IPS-20b (cell line): Measurements from ENCODE around the gene CARMIL1.

ENCODE experiments used
- H3K27ac ChIP-seq: one replicate; pipeline ENCODE4 v1.5.1; 2013; ENCODE audit warnings: low read length
- H3K27me3 ChIP-seq: 2 replicates; pipeline ENCODE4 v1.6.1; 2013; ENCODE audit warnings: mild to moderate bottlenecking, low read length, inconsistent platforms; ENCODE audit not compliant: insufficient read depth
- H3K36me3 ChIP-seq: 2 replicates; pipeline ENCODE4 v1.6.1; 2013; ENCODE audit warnings: low read depth, mild to moderate bottlenecking, inconsistent platforms, low read length, moderate library complexity; ENCODE audit not compliant: insufficient read depth
- H3K4me1 ChIP-seq: 2 replicates; pipeline ENCODE4 v1.6.1; 2013; ENCODE audit warnings: mild to moderate bottlenecking, control low read depth, inconsistent platforms, low read length, moderate library complexity; ENCODE audit not compliant: insufficient read depth
- H3K4me3 ChIP-seq: 2 replicates; pipeline ENCODE4 v1.5.1; 2013; ENCODE audit warnings: mild to moderate bottlenecking, low read length, inconsistent platforms
- H3K9ac ChIP-seq: 2 replicates; pipeline ENCODE4 v1.6.1; 2013; ENCODE audit warnings: low read depth, mild to moderate bottlenecking, inconsistent platforms, low read length, moderate library complexity
- H3K9me3 ChIP-seq: 2 replicates; pipeline ENCODE4 v1.6.1; 2013; ENCODE audit warnings: mild to moderate bottlenecking, low read depth, low read length, inconsistent platforms; ENCODE audit not compliant: insufficient read depth

The CARMIL1 gene

DNA sequence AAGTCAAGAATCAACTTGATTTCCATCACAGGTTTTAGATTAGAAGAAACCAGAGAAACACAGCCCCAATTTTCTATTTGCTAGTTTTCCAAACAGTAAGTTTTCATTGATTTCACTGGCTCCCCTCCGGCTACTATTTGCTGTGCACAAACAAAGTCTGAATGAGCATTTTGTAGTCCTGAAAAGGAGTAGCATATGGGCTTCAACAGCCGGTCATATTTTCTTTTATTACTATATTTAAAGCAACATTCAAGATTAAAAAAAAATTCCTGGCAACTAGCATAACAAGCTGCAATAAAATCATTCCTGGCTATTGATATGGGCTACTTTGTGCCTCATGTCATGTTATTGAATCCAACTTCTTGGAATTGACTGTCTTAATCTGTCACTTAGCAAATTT, 48.3 kb downstream of the CARMIL1 start:
- Histone ChIP-seq H3K36me3 (no peaks in the 10 kb centered on the region), H3K9me3 (no peaks in the 10 kb centered on the region), H3K27ac (no peak overlapping the region), H3K4me3 (no peak overlapping the region), H3K9ac (no peak overlapping the region), H3K4me1 (peaks cover 28% of the 10 kb centered on the region), H3K27me3 (no peaks in the 10 kb centered on the region)

DNA sequence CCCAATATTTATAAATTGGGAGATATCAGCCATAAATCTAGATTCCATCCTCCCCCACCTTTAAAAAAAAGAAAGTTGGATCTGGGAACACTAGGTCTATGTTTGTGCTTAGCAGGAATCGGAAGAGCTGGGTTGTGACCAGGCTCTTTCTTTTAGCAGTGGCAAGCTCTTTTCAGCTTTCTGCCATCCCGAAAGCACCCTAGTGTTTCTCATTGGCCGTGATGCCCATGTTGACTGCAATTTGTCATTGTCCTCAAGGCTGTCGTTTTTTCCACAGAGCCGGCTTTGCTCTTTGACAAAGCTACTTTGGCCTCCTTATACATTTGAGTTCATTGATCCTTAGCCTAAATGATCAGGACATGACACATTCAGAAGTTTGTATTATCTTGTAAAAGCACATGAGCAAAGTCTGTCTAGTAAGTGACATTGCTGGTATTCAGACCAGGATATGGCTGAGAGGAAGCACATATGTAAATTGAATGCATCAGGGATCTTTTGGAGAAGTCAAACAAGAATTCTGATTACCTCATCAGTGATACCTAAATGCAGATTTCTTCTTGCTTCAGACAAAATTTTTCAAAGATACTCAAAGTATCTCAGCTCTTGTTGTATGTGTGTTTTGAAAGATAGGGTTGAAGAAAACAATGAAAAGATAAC, 50.1 kb downstream of the CARMIL1 start:
- Histone ChIP-seq H3K36me3 (no peaks in the 10 kb centered on the region), H3K4me3 (no peak overlapping the region), H3K27ac (no peak overlapping the region), H3K9ac (no peak overlapping the region), H3K27me3 (no peaks in the 10 kb centered on the region), H3K4me1 (peaks cover 46% of the 10 kb centered on the region), H3K9me3 (no peaks in the 10 kb centered on the region)

- H3K27ac ChIP-seq: no peak overlapping the region
- no peaks in the 10 kb centered on the region for H3K27me3 ChIP-seq
- no peak overlapping the region for H3K9ac ChIP-seq
- H3K4me1 ChIP-seq: peaks cover 51% of the 10 kb centered on the region
- H3K9me3 ChIP-seq: no peaks in the 10 kb centered on the region
- no peaks in the 10 kb centered on the region for H3K36me3 ChIP-seq
- no peak overlapping the region for H3K4me3 ChIP-seq
Observed at GRCh38 chr6:25329982-25330381, 50.8 kb downstream of the CARMIL1 start.

DNA sequence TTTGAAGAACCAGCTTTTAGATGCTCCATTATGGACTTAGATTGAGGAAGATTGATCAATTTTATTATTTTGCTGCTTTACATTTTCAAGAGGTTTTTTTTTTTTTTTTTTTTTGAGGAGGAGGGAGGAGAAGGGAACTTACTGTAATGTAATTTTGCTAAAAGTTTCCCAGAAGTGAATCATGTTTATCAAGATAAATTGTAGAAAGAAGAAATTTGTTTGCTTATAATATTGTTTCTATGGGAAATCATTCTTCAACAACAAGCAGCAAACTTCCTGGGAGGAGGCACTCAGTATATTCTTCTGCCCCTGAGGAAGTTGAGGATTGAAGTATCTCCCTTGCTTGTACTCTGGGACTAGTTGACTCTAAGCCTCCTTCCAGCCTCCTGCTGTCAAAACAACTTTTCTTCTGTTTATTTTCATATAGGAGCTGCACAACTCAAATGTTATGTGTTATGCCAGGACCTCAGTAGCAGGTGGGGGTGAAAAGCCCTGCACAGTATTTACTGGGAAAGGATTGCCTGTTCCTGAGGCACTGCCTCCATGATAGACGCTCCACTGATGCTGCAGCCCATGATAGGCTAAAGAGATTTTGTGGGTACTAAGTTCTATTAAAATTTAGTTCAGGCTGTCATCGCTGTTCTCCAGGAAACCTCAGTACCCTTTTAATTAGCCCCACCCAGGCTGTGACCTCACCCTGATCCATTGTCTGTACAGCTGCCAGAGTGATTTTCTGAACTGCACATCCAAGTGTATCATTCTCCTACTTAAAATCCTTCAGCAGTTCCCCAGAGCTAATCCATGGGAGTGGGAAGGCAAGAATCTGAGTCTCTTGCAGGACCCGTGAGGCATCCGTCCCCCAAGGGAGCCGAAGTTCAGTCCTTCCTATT, 51.9 kb downstream of the CARMIL1 start:
- no peaks in the 10 kb centered on the region for H3K27me3 ChIP-seq
- H3K4me3 ChIP-seq: no peak overlapping the region
- H3K4me1 ChIP-seq: peaks cover 62% of the 10 kb centered on the region
- no peaks in the 10 kb centered on the region for H3K9me3 ChIP-seq
- H3K27ac ChIP-seq: no peak overlapping the region
- H3K36me3 ChIP-seq: no peaks in the 10 kb centered on the region
- no peak overlapping the region for H3K9ac ChIP-seq

DNA sequence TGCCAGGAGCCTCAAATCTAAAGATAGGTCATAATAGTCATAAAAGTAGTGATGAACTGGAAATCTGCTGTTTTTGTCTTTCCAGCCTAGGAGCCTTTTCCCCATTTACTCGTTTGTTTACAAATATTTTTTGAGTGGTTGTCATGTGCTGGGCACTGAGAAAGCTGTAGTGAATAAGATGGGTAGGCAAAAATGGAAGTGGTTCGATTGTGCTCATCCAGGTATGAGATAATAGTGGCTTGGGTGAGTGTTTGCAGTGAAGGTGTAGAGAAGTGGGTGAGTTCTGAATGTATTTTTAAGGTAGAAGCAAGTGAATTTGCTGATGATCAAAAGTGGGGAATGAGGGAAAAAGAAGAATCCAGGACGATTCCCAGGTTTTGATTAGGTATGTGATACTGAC, 53.0 kb downstream of the CARMIL1 start:
- no peaks in the 10 kb centered on the region for H3K36me3 ChIP-seq
- no peak overlapping the region for H3K9ac ChIP-seq
- H3K9me3 ChIP-seq: no peaks in the 10 kb centered on the region
- peaks cover 63% of the 10 kb centered on the region for H3K4me1 ChIP-seq
- no peak overlapping the region for H3K4me3 ChIP-seq
- no peaks in the 10 kb centered on the region for H3K27me3 ChIP-seq
- H3K27ac ChIP-seq: no peak overlapping the region

GRCh38 chr6:25332655-25333071, 53.5 kb downstream of the CARMIL1 start:
- H3K27ac ChIP-seq: no peak overlapping the region

GRCh38 chr6:25333471-25333870, 54.3 kb downstream of the CARMIL1 start:
- Histone ChIP-seq H3K4me3 (no peak overlapping the region), H3K27me3 (no peaks in the 10 kb centered on the region), H3K9ac (no peak overlapping the region), H3K9me3 (no peaks in the 10 kb centered on the region), H3K27ac (no peak overlapping the region), H3K36me3 (no peaks in the 10 kb centered on the region), H3K4me1 (peaks cover 65% of the 10 kb centered on the region)

More at GRCh38 chr6:25332655-25333071, 53.5 kb downstream of the CARMIL1 start:
- Histone ChIP-seq H3K4me3 (no peak overlapping the region), H3K36me3 (no peaks in the 10 kb centered on the region), H3K27me3 (no peaks in the 10 kb centered on the region), H3K9me3 (no peaks in the 10 kb centered on the region), H3K4me1 (peaks cover 65% of the 10 kb centered on the region), H3K9ac (no peak overlapping the region)

DNA sequence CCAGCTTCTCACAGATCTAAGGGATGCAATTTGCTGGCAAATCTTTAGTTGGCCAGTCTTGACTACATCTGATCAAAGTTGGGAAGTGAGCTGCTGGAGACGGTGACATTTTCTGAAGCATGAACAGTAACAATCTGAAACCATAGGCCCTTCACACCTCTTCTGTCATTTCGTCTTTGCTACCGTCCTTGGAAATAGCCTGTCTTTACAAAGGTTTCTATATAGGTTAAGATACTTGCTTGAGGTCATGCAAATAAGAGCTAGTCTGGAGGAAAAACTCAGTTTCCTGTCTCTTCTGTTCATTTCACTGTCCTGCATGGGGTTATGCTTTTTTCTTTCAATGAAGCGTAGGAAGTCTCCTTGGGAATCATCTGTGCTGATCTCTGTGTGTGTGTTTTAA, 55.6 kb downstream of the CARMIL1 start:
- Histone ChIP-seq H3K4me3 (no peak overlapping the region), H3K9me3 (no peaks in the 10 kb centered on the region), H3K27ac (no peak overlapping the region), H3K36me3 (no peaks in the 10 kb centered on the region), H3K4me1 (peaks cover 57% of the 10 kb centered on the region), H3K9ac (no peak overlapping the region), H3K27me3 (no peaks in the 10 kb centered on the region)

- H3K9ac ChIP-seq: no peak overlapping the region
- no peak overlapping the region for H3K27ac ChIP-seq
Observed at GRCh38 chr6:25336996-25337395, 57.8 kb downstream of the CARMIL1 start.

DNA sequence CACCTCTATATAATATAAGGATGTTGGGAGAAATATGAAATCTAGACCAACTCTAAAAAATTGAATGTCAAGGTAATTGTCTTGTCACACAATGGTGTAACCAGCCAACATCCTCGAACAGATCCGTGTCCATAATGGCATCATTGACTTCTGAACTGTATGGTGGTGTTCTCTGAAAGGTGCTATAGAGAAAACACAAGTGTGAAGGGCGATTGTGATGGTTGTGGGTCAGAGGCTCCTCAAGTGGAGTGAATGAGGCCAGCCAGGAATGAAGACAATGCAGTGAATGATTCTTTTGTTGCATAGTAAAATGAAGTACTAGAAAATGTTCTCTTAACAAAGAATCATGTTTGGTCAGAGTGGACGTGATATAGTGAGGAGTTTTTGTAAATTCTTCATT, 58.3 kb downstream of the CARMIL1 start:
- H3K4me1 ChIP-seq: peaks cover 41% of the 10 kb centered on the region
- no peak overlapping the region for H3K27ac ChIP-seq
- no peaks in the 10 kb centered on the region for H3K9me3 ChIP-seq
- H3K9ac ChIP-seq: no peak overlapping the region
- H3K4me3 ChIP-seq: no peak overlapping the region
- H3K36me3 ChIP-seq: no peaks in the 10 kb centered on the region
- no peaks in the 10 kb centered on the region for H3K27me3 ChIP-seq

More at GRCh38 chr6:25336996-25337395, 57.8 kb downstream of the CARMIL1 start:
- no peaks in the 10 kb centered on the region for H3K9me3 ChIP-seq
- H3K4me3 ChIP-seq: no peak overlapping the region
- peaks cover 45% of the 10 kb centered on the region for H3K4me1 ChIP-seq
- no peaks in the 10 kb centered on the region for H3K27me3 ChIP-seq
- no peaks in the 10 kb centered on the region for H3K36me3 ChIP-seq

DNA sequence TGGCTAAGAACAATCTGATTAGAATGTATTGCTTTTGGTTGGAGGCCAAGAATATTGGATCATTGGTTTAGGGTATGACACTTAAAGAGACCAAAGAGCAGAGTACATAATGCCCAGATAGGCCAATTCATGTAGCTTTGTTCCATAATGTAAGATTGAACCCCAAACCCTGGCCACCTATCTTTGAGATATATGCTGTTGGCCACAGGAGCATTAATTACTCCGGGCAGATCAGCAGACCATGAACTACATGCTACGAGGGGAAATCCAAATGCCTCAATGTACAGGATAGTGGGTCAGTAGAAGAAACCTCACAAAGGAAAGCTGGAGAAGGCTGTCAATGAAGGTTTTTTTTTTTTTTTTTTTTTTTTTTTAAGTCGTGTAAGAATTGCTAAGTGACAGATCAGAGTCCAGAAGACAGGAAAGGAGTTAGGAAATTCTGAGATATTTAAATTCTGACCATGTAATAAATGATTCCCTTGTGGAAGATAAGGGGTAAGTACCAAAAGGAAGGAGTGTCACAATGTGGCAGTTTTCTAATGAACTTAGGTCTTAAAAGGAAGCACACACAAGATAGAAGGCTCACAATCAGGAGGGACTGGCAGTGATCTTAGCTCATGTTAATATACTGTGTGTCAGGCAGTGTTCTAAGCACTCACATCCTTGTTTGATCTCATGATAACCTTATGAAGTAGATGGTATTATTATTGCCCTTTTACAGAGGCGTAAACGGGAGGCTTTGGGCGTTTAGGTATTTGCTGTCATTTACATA, 61.4 kb downstream of the CARMIL1 start:
- no peak overlapping the region for H3K9ac ChIP-seq
- H3K27ac ChIP-seq: no peak overlapping the region
- H3K36me3 ChIP-seq: no peaks in the 10 kb centered on the region
- peaks cover 16% of the 10 kb centered on the region; the same call in 1 of the 2 replicates for H3K4me1 ChIP-seq
- H3K4me3 ChIP-seq: no peak overlapping the region
- no peaks in the 10 kb centered on the region for H3K27me3 ChIP-seq
- no peaks in the 10 kb centered on the region for H3K9me3 ChIP-seq
